IMR-90 (cell line): ENCODE results near the gene GNG2. TPM values are rescaled to one million over a fixed set of nuclear protein-coding genes. Genes with fewer than 3 reads are reported as not detected.

Experiments
- ATAC-seq: fragments of 200-7000 bp; cut with Tn5 transposase; 2 replicates; pipeline ENCODE4 v1.9.1; 2020; ENCODE audit warnings: low read depth, mild to moderate bottlenecking, moderate library complexity
- BruUV-seq: library from RNA; stranded (reverse); fragments of 400-500 nt; replicated peaks from 2 replicates; lab custom pipeline; 2021; lab: Mats Ljungman, UMichigan
- CTCF ChIA-PET: fragments of 300-600 bp; formaldehyde crosslinking; extraction: SDS; loops from one replicate; lab custom pipeline; 2021; ENCODE audit warnings: antibody characterized with exemption; lab: Yijun Ruan, JAX
- POLR2A ChIA-PET: fragments of 300-600 bp; sonication (Branson Sonifier 250); formaldehyde crosslinking; loops from one replicate; lab custom pipeline; 2022; ENCODE audit warnings: antibody characterized with exemption; ENCODE audit not compliant: unreplicated experiment; lab: Charles Lee
- DNase-seq: peaks from one replicate; pipeline ENCODE4 v3.0.0; 2013
- H2AFZ ChIP-seq: replicated peaks from 2 replicates; pipeline ENCODE3; 2013; ENCODE audit warnings: low read length, mild to moderate bottlenecking; ENCODE audit not compliant: poor library complexity
- H2AK5ac ChIP-seq: 2 replicates; pipeline ENCODE4 v1.6.1; 2013; ENCODE audit warnings: low read depth, low read length, inconsistent platforms
- H2AK9ac ChIP-seq: replicated peaks from 2 replicates; pipeline ENCODE3; 2013; ENCODE audit warnings: mild to moderate bottlenecking, low read depth, low read length, moderate library complexity; ENCODE audit not compliant: poor library complexity
- H2BK120ac ChIP-seq: 2 replicates; pipeline ENCODE4 v1.6.1; 2013; ENCODE audit warnings: low read depth, low read length, inconsistent platforms
- H2BK15ac ChIP-seq: 3 replicates; pipeline ENCODE4 v1.6.1; 2013; ENCODE audit warnings: low read depth, low read length, inconsistent platforms
- H2BK20ac ChIP-seq: 2 replicates; pipeline ENCODE4 v1.6.1; 2013; ENCODE audit warnings: low read depth, mild to moderate bottlenecking, inconsistent platforms, low read length, moderate library complexity
- H2BK5ac ChIP-seq: 2 replicates; pipeline ENCODE4 v1.6.1; 2013; ENCODE audit warnings: mild to moderate bottlenecking, low read depth, low read length, inconsistent platforms; ENCODE audit not compliant: poor library complexity, severe bottlenecking
- H3K14ac ChIP-seq: replicated peaks from 2 replicates; pipeline ENCODE4 v1.6.1; 2013; ENCODE audit warnings: low read depth, low read length, inconsistent platforms
- H3K18ac ChIP-seq: 2 replicates; pipeline ENCODE4 v1.6.1; 2013; ENCODE audit warnings: low read depth, low read length, control low read depth
- H3K23ac ChIP-seq: 2 replicates; pipeline ENCODE4 v1.6.1; 2013; ENCODE audit warnings: low read depth, low read length, inconsistent platforms
- H3K27ac ChIP-seq: 2 replicates; pipeline ENCODE4 v1.5.1; 2013; ENCODE audit warnings: mild to moderate bottlenecking, control low read depth, low read length; ENCODE audit not compliant: insufficient read depth
- H3K27me3 ChIP-seq: 2 replicates; pipeline ENCODE4 v1.6.1; 2013; ENCODE audit warnings: low read length; ENCODE audit not compliant: control insufficient read depth, insufficient read depth
- H3K36me3 ChIP-seq: 2 replicates; pipeline ENCODE4 v1.6.1; 2013; ENCODE audit warnings: low read length, mixed read lengths; ENCODE audit not compliant: control insufficient read depth, insufficient read depth
- H3K4ac ChIP-seq: 2 replicates; pipeline ENCODE4 v1.6.1; 2013; ENCODE audit warnings: low read depth, low read length, inconsistent platforms
- H3K4me1 ChIP-seq: 2 replicates; pipeline ENCODE4 v1.6.1; 2013; ENCODE audit warnings: low read length, mixed read lengths; ENCODE audit not compliant: control insufficient read depth, insufficient read depth
- H3K4me2 ChIP-seq: 2 replicates; pipeline ENCODE4 v1.6.1; 2013; ENCODE audit warnings: low read depth, mild to moderate bottlenecking, control low read depth, low read length, moderate library complexity
- H3K4me3 ChIP-seq: 2 replicates; pipeline ENCODE4 v1.5.1; 2013; ENCODE audit warnings: low read depth, mild to moderate bottlenecking, control low read depth, low read length, moderate library complexity; ENCODE audit not compliant: insufficient read depth
- H3K56ac ChIP-seq: 2 replicates; pipeline ENCODE4 v1.6.1; 2013; ENCODE audit warnings: low read length, inconsistent platforms; ENCODE audit not compliant: insufficient read depth; ENCODE audit errors: extremely low read depth
- H3K79me1 ChIP-seq, 2 experiments: 2 replicates each; pipeline ENCODE4 v1.6.1; 2013; ENCODE audit warnings: low read length in 2 of 2, inconsistent platforms in 1 of 2, low read depth in 1 of 2
- H3K9ac ChIP-seq: 2 replicates; pipeline ENCODE4 v1.6.1; 2013; ENCODE audit warnings: low read depth, low read length, control low read depth
- H3K9me1 ChIP-seq: 2 replicates; pipeline ENCODE4 v1.6.1; 2013; ENCODE audit warnings: low read length, inconsistent platforms; ENCODE audit not compliant: insufficient read depth
- H3K9me3 ChIP-seq: 2 replicates; pipeline ENCODE4 v1.6.1; 2013; ENCODE audit warnings: low read length; ENCODE audit not compliant: control insufficient read depth, insufficient read depth
- H4K20me1 ChIP-seq: 2 replicates; pipeline ENCODE4 v1.6.1; 2013; ENCODE audit warnings: low read length, inconsistent platforms; ENCODE audit not compliant: insufficient read depth
- H4K5ac ChIP-seq: 2 replicates; pipeline ENCODE4 v1.6.1; 2013; ENCODE audit warnings: mild to moderate bottlenecking, low read depth, low read length, control low read depth
- H4K8ac ChIP-seq, 2 experiments: 2 replicates each; pipeline ENCODE4 v1.6.1; 2013; ENCODE audit warnings: low read depth in 2 of 2, low read length in 2 of 2, control low read depth in 1 of 2, inconsistent platforms in 1 of 2
- H4K91ac ChIP-seq: 2 replicates; pipeline ENCODE4 v1.6.1; 2013; ENCODE audit warnings: low read depth, low read length, inconsistent platforms; ENCODE audit not compliant: insufficient read depth
- BHLHE40 ChIP-seq: fragments of 150-350 bp; IDR thresholded peaks from 2 replicates; pipeline ENCODE4 v1.6.1; 2016; ENCODE audit warnings: mild to moderate bottlenecking, low read depth, low read length
- CEBPB ChIP-seq: IDR thresholded peaks from 2 replicates; pipeline ENCODE4 v1.6.1; 2012; ENCODE audit warnings: low read depth, low read length, improper control_type of control experiment
- CHD1 ChIP-seq: IDR thresholded peaks from 2 replicates; pipeline ENCODE4 v1.6.1; 2012; ENCODE audit warnings: low read depth, low read length, improper control_type of control experiment
- FOS ChIP-seq: fragments of 150-350 bp; IDR thresholded peaks from 2 replicates; pipeline ENCODE4 v1.6.1; 2016; ENCODE audit warnings: low read depth, low read length
- MAFK ChIP-seq: IDR thresholded peaks from 2 replicates; pipeline ENCODE4 v1.6.1; 2012; ENCODE audit warnings: low read depth, low read length, improper control_type of control experiment
- MAZ ChIP-seq: IDR thresholded peaks from 2 replicates; pipeline ENCODE4 v1.6.1; 2012; ENCODE audit warnings: low read depth, mild to moderate bottlenecking, low read length, improper control_type of control experiment, moderate library complexity, borderline replicate concordance
- MXI1 ChIP-seq: IDR thresholded peaks from 2 replicates; pipeline ENCODE4 v1.6.1; 2012; ENCODE audit warnings: low read depth, mild to moderate bottlenecking, low read length, moderate library complexity, borderline replicate concordance
- NFE2L2 ChIP-seq: fragments of 150-350 bp; IDR thresholded peaks from 2 replicates; pipeline ENCODE4 v1.6.1; 2016; ENCODE audit warnings: low read depth, mild to moderate bottlenecking, low read length
- POLR2A ChIP-seq: IDR thresholded peaks from 2 replicates; pipeline ENCODE4 v1.6.1; 2012; ENCODE audit warnings: mild to moderate bottlenecking, low read depth, low read length
- RAD21 ChIP-seq: IDR thresholded peaks from 2 replicates; pipeline ENCODE4 v1.6.1; 2012; ENCODE audit warnings: low read length, improper control_type of control experiment
- RCOR1 ChIP-seq: IDR thresholded peaks from 2 replicates; pipeline ENCODE4 v1.6.1; 2012; ENCODE audit warnings: mild to moderate bottlenecking, low read length, improper control_type of control experiment; ENCODE audit not compliant: insufficient replicate concordance
- RFX5 ChIP-seq: IDR thresholded peaks from 2 replicates; pipeline ENCODE4 v1.8.0; 2012; ENCODE audit warnings: low read depth, mild to moderate bottlenecking, low read length, moderate library complexity
- SMC3 ChIP-seq: fragments of 150-350 bp; IDR thresholded peaks from 2 replicates; pipeline ENCODE4 v1.6.1; 2016; ENCODE audit warnings: low read depth, mild to moderate bottlenecking, antibody characterized with exemption, low read length, moderate library complexity
- WGBS, 2 experiments: methylation state at CpG; one replicate each; pipeline versions ENCODE4 v1.1.5 to v1.1.7; 2013; ENCODE audit warnings: missing lambda C conversion rate in 2 of 2; ENCODE audit not compliant: insufficient read length in 1 of 2; ENCODE audit errors: extremely low coverage in 2 of 2; 5-methylcytosine and 5-hydroxymethylcytosine counted together
- dilution Hi-C: fragments of 300-500 bp; cut with HindIII; formaldehyde crosslinking; loops from one replicate; pipeline ENCODE4 v1.14.3; 2018; ENCODE audit warnings: low sequenced_read_pairs; ENCODE audit not compliant: unreplicated experiment
- in situ Hi-C: fragments of 300-500 bp; cut with MboI; formaldehyde crosslinking; loops from 3 replicates; pipeline ENCODE4 v1.14.3; 2019; ENCODE audit warnings: low sequenced_read_pairs, inconsistent platforms, mixed read lengths
- intact Hi-C: fragments of 100-400 bp; cut with micrococcal nuclease; formaldehyde crosslinking; loops from 2 replicates; pipeline ENCODE4 v1.10.0; 2022
- polyA plus RNA-seq, 3 experiments: library from polyadenylated mRNA; depleted of rRNA; stranded (reverse); fragments of >200 nt; gene quantifications; 2 replicates each; pipeline ENCODE4 v1.2.3, GENCODE V29; 2012; ENCODE audit warnings: low replicate concordance in 1 of 3
- total RNA-seq: library from RNA; depleted of rRNA; stranded (reverse); fragments of >200 nt; gene quantifications from 2 replicates; pipeline ENCODE4 v1.2.3, GENCODE V29; 2012
- TF ChIP-seq, protein P1 (sequence below): fragments of 150-350 bp; IDR thresholded peaks from 2 replicates; pipeline ENCODE4 v1.6.1; 2016; ENCODE audit warnings: low read depth, mild to moderate bottlenecking, low read length, moderate library complexity, borderline replicate concordance
- TF ChIP-seq, protein P2 (sequence below): conservative IDR thresholded peaks from 2 replicates; pipeline ENCODE4 v1.5.1; 2012; ENCODE audit warnings: mild to moderate bottlenecking, low read depth, low read length, improper control_type of control experiment
- TF ChIP-seq, protein P3 (sequence below): fragments of 150-350 bp; IDR thresholded peaks from 2 replicates; pipeline ENCODE4 v1.6.1; 2017; ENCODE audit warnings: mild to moderate bottlenecking, antibody characterized with exemption, low read length, low read depth

Gene GNG2
- total and polyA plus RNA-seq, 2 of the 4 experiments (the other 2 are of a cell fraction): 13.1 to 14.6 TPM

DNA sequence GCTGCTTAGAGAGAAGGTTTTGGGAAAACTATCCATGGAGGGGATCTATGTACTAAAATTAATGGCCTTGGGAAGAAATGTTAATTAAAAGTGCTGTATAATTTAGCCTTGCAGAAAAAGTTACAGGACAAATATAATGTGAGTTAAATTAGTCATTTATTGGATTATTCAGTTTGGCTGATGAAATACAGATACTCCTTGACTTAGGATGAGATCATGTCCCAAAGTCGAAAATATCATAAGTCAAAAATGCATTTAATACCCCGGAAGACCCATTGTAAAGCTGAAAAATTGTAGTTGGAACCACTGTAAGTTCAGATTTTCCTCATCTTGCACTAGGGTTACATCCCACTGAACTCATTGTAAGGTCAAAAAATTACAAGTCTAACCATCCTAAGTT lies 138.7 kb downstream of the GNG2 start:
- Histone ChIP-seq H4K91ac (no peak overlapping the region), H3K9ac (no peak overlapping the region), H3K4me1 (no peaks in the 10 kb centered on the region), H2BK120ac (no peak overlapping the region), H3K9me3 (no peaks in the 10 kb centered on the region), H4K20me1 (no peaks in the 10 kb centered on the region), H3K23ac (no peak overlapping the region), H3K18ac (no peak overlapping the region), H4K8ac (no peak overlapping the region; a peak in 1 of 4 replicates), H3K4me2 (no peak overlapping the region), H3K9me1 (peaks cover 5% of the 10 kb centered on the region), H2AFZ (no peak overlapping the region), H2BK20ac (no peak overlapping the region), H2AK9ac (no peak overlapping the region), H3K4ac (no peak overlapping the region; the same call in 1 of the 2 replicates), H3K4me3 (no peak overlapping the region), H2AK5ac (no peak overlapping the region), H3K56ac (no peak overlapping the region), H3K79me1 (peaks cover 14 to 34% of the 10 kb centered on the region in 2 experiments), H3K27me3 (no peaks in the 10 kb centered on the region), H2BK5ac (peak overlapping the region; percentile 2), H3K27ac (no peak overlapping the region), H3K36me3 (peaks cover 16% of the 10 kb centered on the region), H4K5ac (no peak overlapping the region), H3K14ac (no peak overlapping the region), H2BK15ac (no peak overlapping the region)
- in situ Hi-C loops (loop anchor here (5.0 kb wide), 1 partner anchor 133 kb away; no protein-coding TSS in a partner anchor), dilution Hi-C loops (no loop called here), intact Hi-C loops (loop anchor here (10.0 kb wide), 1 partner anchor 456 kb away; no protein-coding TSS in a partner anchor)
- WGBS, 2 experiments: no CpG with 5 or more reads among the region's 2 CpGs
- no TSS peak for BruUV-seq
- ChIA-PET CTCF (interaction anchor here (0.6 kb wide), 1 partner anchor 88 kb away, joined by 3 read pairs; no protein-coding TSS in a partner anchor), POLR2A (no interaction called here)
- TF ChIP-seq CHD1: no peak
- no peak for TF ChIP-seq NFE2L2
- no peak for TF ChIP-seq FOS
- no peak for TF ChIP-seq MAFK
- no peak for TF ChIP-seq RCOR1
- TF ChIP-seq MAZ: no peak
- TF ChIP-seq RFX5: no peak
- TF ChIP-seq MXI1: no peak
- no peak for TF ChIP-seq BHLHE40
- TF ChIP-seq CEBPB: no peak
- TF ChIP-seq, protein P1, sequence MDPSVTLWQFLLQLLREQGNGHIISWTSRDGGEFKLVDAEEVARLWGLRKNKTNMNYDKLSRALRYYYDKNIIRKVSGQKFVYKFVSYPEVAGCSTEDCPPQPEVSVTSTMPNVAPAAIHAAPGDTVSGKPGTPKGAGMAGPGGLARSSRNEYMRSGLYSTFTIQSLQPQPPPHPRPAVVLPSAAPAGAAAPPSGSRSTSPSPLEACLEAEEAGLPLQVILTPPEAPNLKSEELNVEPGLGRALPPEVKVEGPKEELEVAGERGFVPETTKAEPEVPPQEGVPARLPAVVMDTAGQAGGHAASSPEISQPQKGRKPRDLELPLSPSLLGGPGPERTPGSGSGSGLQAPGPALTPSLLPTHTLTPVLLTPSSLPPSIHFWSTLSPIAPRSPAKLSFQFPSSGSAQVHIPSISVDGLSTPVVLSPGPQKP: no peak
- no peak for TF ChIP-seq RAD21
- TF ChIP-seq, protein P2, sequence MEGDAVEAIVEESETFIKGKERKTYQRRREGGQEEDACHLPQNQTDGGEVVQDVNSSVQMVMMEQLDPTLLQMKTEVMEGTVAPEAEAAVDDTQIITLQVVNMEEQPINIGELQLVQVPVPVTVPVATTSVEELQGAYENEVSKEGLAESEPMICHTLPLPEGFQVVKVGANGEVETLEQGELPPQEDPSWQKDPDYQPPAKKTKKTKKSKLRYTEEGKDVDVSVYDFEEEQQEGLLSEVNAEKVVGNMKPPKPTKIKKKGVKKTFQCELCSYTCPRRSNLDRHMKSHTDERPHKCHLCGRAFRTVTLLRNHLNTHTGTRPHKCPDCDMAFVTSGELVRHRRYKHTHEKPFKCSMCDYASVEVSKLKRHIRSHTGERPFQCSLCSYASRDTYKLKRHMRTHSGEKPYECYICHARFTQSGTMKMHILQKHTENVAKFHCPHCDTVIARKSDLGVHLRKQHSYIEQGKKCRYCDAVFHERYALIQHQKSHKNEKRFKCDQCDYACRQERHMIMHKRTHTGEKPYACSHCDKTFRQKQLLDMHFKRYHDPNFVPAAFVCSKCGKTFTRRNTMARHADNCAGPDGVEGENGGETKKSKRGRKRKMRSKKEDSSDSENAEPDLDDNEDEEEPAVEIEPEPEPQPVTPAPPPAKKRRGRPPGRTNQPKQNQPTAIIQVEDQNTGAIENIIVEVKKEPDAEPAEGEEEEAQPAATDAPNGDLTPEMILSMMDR: no peak
- TF ChIP-seq, protein P3, sequence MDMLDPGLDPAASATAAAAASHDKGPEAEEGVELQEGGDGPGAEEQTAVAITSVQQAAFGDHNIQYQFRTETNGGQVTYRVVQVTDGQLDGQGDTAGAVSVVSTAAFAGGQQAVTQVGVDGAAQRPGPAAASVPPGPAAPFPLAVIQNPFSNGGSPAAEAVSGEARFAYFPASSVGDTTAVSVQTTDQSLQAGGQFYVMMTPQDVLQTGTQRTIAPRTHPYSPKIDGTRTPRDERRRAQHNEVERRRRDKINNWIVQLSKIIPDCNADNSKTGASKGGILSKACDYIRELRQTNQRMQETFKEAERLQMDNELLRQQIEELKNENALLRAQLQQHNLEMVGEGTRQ: no peak
- TF ChIP-seq SMC3: no peak
- no peak for TF ChIP-seq POLR2A
- peak; percentile 56 for DNase-seq
- no peak for ATAC-seq
